PC-3 (cell line): ENCODE data around the gene REPS2. TPM values are rescaled to one million over a fixed set of nuclear protein-coding genes. Genes with fewer than 3 reads are reported as not detected.

Experiments
- ATAC-seq: fragments of 200-7000 bp; cut with Tn5 transposase; 2 replicates; pipeline ENCODE4 v1.9.1; 2020; ENCODE audit warnings: mild to moderate bottlenecking, moderate library complexity
- BruUV-seq: library from RNA; stranded (reverse); fragments of 400-500 nt; replicated peaks from 2 replicates; lab custom pipeline; 2021; lab: Mats Ljungman, UMichigan
- CTCF ChIA-PET: fragments of 300-600 bp; sonication (Branson Sonifier 250); formaldehyde crosslinking; loops from one replicate; lab custom pipeline; 2022; ENCODE audit warnings: antibody characterized with exemption; lab: Charles Lee
- POLR2A ChIA-PET: fragments of 300-600 bp; sonication (Branson Sonifier 250); formaldehyde crosslinking; loops from one replicate; lab custom pipeline; 2022; ENCODE audit warnings: antibody characterized with exemption; ENCODE audit not compliant: unreplicated experiment; lab: Charles Lee
- DNase-seq: peaks from one replicate; pipeline ENCODE4 v3.0.0-alpha.2; 2015
- H2AFZ ChIP-seq: fragments of 300-600 bp; sonication (generic); 2 replicates; pipeline ENCODE4 v1.6.0; 2016; ENCODE audit warnings: antibody characterized with exemption, low read length
- H3F3A ChIP-seq: fragments of 300-600 bp; sonication (generic); one replicate; pipeline ENCODE4 v1.6.0; 2017; ENCODE audit warnings: antibody characterized with exemption, low read length, control low read depth, mild to moderate bottlenecking; ENCODE audit not compliant: unreplicated experiment
- H3K27ac ChIP-seq: fragments of 300-600 bp; sonication (generic); 2 replicates; pipeline ENCODE4 v1.5.1; 2016; ENCODE audit warnings: mild to moderate bottlenecking, low read length
- H3K27me3 ChIP-seq: fragments of 300-600 bp; sonication (generic); 2 replicates; pipeline ENCODE4 v1.6.1; 2016; ENCODE audit warnings: low read length, mixed read lengths
- H3K36me3 ChIP-seq: fragments of 300-600 bp; sonication (generic); 2 replicates; pipeline ENCODE4 v1.6.1; 2016; ENCODE audit warnings: low read depth, mixed run types, low read length, mixed read lengths
- H3K4me1 ChIP-seq: fragments of 300-600 bp; sonication (generic); 2 replicates; pipeline ENCODE4 v1.5.1; 2016; ENCODE audit warnings: low read length; ENCODE audit not compliant: insufficient read depth
- H3K4me2 ChIP-seq: fragments of 300-600 bp; sonication (generic); 2 replicates; pipeline ENCODE4 v1.6.0; 2016; ENCODE audit warnings: low read length
- H3K4me3 ChIP-seq: fragments of 300-600 bp; sonication (generic); 2 replicates; pipeline ENCODE4 v1.5.1; 2016; ENCODE audit warnings: mild to moderate bottlenecking, low read length, mixed read lengths
- H3K79me2 ChIP-seq: fragments of 300-600 bp; sonication (generic); 2 replicates; pipeline ENCODE4 v1.6.1; 2017; ENCODE audit warnings: low read length, mixed read lengths
- H3K9ac ChIP-seq: fragments of 300-600 bp; sonication (generic); 2 replicates; pipeline ENCODE4 v1.6.0; 2016; ENCODE audit warnings: mild to moderate bottlenecking, low read length
- H3K9me2 ChIP-seq: fragments of 300-600 bp; sonication (generic); replicated peaks from 2 replicates; pipeline ENCODE4 v1.6.1; 2016; ENCODE audit warnings: mixed run types, low read length, mixed read lengths
- H3K9me3 ChIP-seq: fragments of 300-600 bp; sonication (generic); 2 replicates; pipeline ENCODE4 v1.6.1; 2016; ENCODE audit warnings: low read length, mixed read lengths
- H4K20me1 ChIP-seq: fragments of 300-600 bp; sonication (generic); 2 replicates; pipeline ENCODE4 v1.6.1; 2016; ENCODE audit warnings: low read length, mixed read lengths
- CTCF ChIP-seq: fragments of 300-600 bp; sonication (generic); conservative IDR thresholded peaks from 2 replicates; pipeline ENCODE4 v1.5.1; 2017; ENCODE audit warnings: antibody characterized with exemption, low read depth, mild to moderate bottlenecking, low read length
- EZH2 ChIP-seq: fragments of 300-600 bp; sonication (generic); IDR thresholded peaks from one replicate; pipeline ENCODE4 v1.6.1; 2017; ENCODE audit warnings: antibody characterized with exemption, mild to moderate bottlenecking, low read length; ENCODE audit not compliant: unreplicated experiment
- EZH2phosphoT487 ChIP-seq: fragments of 300-600 bp; sonication (generic); IDR thresholded peaks from 2 replicates; pipeline ENCODE4 v1.6.1; 2018; ENCODE audit warnings: mild to moderate bottlenecking, antibody characterized with exemption, low read length, borderline replicate concordance
- intact Hi-C: fragments of 100-400 bp; cut with micrococcal nuclease; formaldehyde crosslinking; loops from 2 replicates; pipeline ENCODE4 v1.9.0; 2023
- total RNA-seq: library from RNA; depleted of rRNA; stranded (reverse); fragments of >200 nt; gene quantifications from 2 replicates; pipeline ENCODE4 v1.2.3, GENCODE V29; 2014

REPS2 gene
- total RNA-seq, 1 experiment from 2014 or later, result 6.3 TPM

- no peak for ATAC-seq
- Histone ChIP-seq H3K27me3 (no peaks in the 10 kb centered on the region), H3K4me1 (no peaks in the 10 kb centered on the region), H3K36me3 (no peaks in the 10 kb centered on the region), H3K4me2 (no peak overlapping the region), H4K20me1 (no peaks in the 10 kb centered on the region), H2AFZ (no peak overlapping the region), H3K9me3 (no peaks in the 10 kb centered on the region), H3K27ac (no peak overlapping the region), H3K79me2 (no peaks in the 10 kb centered on the region), H3F3A (no peaks in the 10 kb centered on the region), H3K9ac (no peak overlapping the region), H3K4me3 (no peak overlapping the region), H3K9me2 (no peaks in the 10 kb centered on the region)
- intact Hi-C loops, result no loop called here
- BruUV-seq, result no TSS peak
- no peak; the same call in 1 of the 2 replicates for TF ChIP-seq CTCF
- TF ChIP-seq EZH2phosphoT487, result no peak
- TF ChIP-seq EZH2, result no peak
- ChIA-PET CTCF (no interaction called here), POLR2A (no interaction called here)
- DNase-seq, result no peak
These were observed 118.6 kb downstream of the REPS2 start for GRCh38 chrX:17065100-17065499.

- no peaks in the 10 kb centered on the region for H3K4me1 ChIP-seq
- no peak overlapping the region for H3K4me3 ChIP-seq
- no peak for TF ChIP-seq EZH2phosphoT487
- TF ChIP-seq EZH2, result no peak
- TF ChIP-seq CTCF, result no peak
- no TSS peak for BruUV-seq
- no peaks in the 10 kb centered on the region for H4K20me1 ChIP-seq
- no peaks in the 10 kb centered on the region for H3K36me3 ChIP-seq
- CTCF ChIA-PET, result no interaction called here
- H3K4me2 ChIP-seq, result no peak overlapping the region
- H3K9me3 ChIP-seq, result no peaks in the 10 kb centered on the region
- DNase-seq (no peak), ATAC-seq (no peak)
- no peak overlapping the region for H3K27ac ChIP-seq
- H3F3A ChIP-seq, result no peaks in the 10 kb centered on the region
- H3K27me3 ChIP-seq, result no peaks in the 10 kb centered on the region
- no peak overlapping the region for H3K9ac ChIP-seq
- no peak overlapping the region for H2AFZ ChIP-seq
- H3K79me2 ChIP-seq, result no peaks in the 10 kb centered on the region
- POLR2A ChIA-PET, result no interaction called here
- no peaks in the 10 kb centered on the region for H3K9me2 ChIP-seq
- intact Hi-C loops, result no loop called here
These were observed 121.1 kb downstream of the REPS2 start for GRCh38 chrX:17067534-17067933.

GRCh38 chrX:17072301-17072700 is 125.8 kb downstream of the REPS2 start:
- DNase-seq (no peak), ATAC-seq (no peak)
- TF ChIP-seq EZH2phosphoT487 (no peak), EZH2 (no peak), CTCF (no peak)
- no peak overlapping the region for H3K4me2 ChIP-seq
- H4K20me1 ChIP-seq, result no peaks in the 10 kb centered on the region
- no peaks in the 10 kb centered on the region for H3K9me3 ChIP-seq
- no peaks in the 10 kb centered on the region for H3K27me3 ChIP-seq
- intact Hi-C loops, result no loop called here
- no peaks in the 10 kb centered on the region for H3K9me2 ChIP-seq
- no peaks in the 10 kb centered on the region for H3K79me2 ChIP-seq
- H3K27ac ChIP-seq, result no peak overlapping the region
- no peaks in the 10 kb centered on the region for H3K4me1 ChIP-seq
- no peak overlapping the region for H2AFZ ChIP-seq
- no peaks in the 10 kb centered on the region for H3K36me3 ChIP-seq
- POLR2A ChIA-PET, result no interaction called here
- no peak overlapping the region for H3K4me3 ChIP-seq
- H3F3A ChIP-seq, result no peaks in the 10 kb centered on the region
- CTCF ChIA-PET, result no interaction called here
- BruUV-seq, result no TSS peak
- no peak overlapping the region for H3K9ac ChIP-seq
